DOHH2 (cell line): ENCODE data around the gene ZNF536.
"Not testable (repeated sequence)": the region's sequence is repeated elsewhere in the genome, so short reads cannot be mapped to it uniquely, and the experiment has no call there.

ENCODE experiments used
- H3F3A ChIP-seq: fragments of 200-600 bp; sonication (generic), shearing (Covaris generic); 2 replicates; pipeline ENCODE4 v1.6.0; 2016; ENCODE audit warnings: antibody characterized with exemption, mild to moderate bottlenecking; ENCODE audit not compliant: control insufficient read depth, insufficient read depth
- H3K27ac ChIP-seq: fragments of 200-600 bp; sonication (generic); 2 replicates; pipeline ENCODE4 v1.5.1; 2014; ENCODE audit warnings: low read depth, mild to moderate bottlenecking, low read length, moderate library complexity
- H3K27me3 ChIP-seq: fragments of 200-600 bp; sonication (generic); 2 replicates; pipeline ENCODE4 v1.6.1; 2014; ENCODE audit warnings: mild to moderate bottlenecking, low read length, mixed read lengths; ENCODE audit not compliant: control insufficient read depth
- H3K36me3 ChIP-seq: fragments of 200-600 bp; sonication (generic); 2 replicates; pipeline ENCODE4 v1.6.1; 2014; ENCODE audit warnings: mild to moderate bottlenecking, low read length, moderate library complexity, mixed read lengths; ENCODE audit not compliant: control insufficient read depth
- H3K4me1 ChIP-seq: fragments of 200-600 bp; sonication (generic); 2 replicates; pipeline ENCODE4 v1.6.1; 2014; ENCODE audit warnings: mild to moderate bottlenecking, low read length, mixed read lengths; ENCODE audit not compliant: control insufficient read depth
- H3K4me2 ChIP-seq: fragments of 200-600 bp; sonication (generic); 2 replicates; pipeline ENCODE4 v1.6.0; 2014; ENCODE audit warnings: mild to moderate bottlenecking, low read length, moderate library complexity
- H3K4me3 ChIP-seq: fragments of 200-600 bp; sonication (generic); 2 replicates; pipeline ENCODE4 v1.5.1; 2014; ENCODE audit warnings: mild to moderate bottlenecking, low read length, mixed read lengths
- H3K79me2 ChIP-seq: fragments of 200-600 bp; sonication (generic); 2 replicates; pipeline ENCODE4 v1.6.1; 2014; ENCODE audit warnings: mild to moderate bottlenecking, low read length, mixed read lengths; ENCODE audit not compliant: control insufficient read depth
- H3K9me2 ChIP-seq: fragments of 200-600 bp; sonication (generic); replicated peaks from 2 replicates; pipeline ENCODE4 v1.6.1; 2014; ENCODE audit warnings: mild to moderate bottlenecking, low read length, mixed read lengths; ENCODE audit not compliant: control insufficient read depth
- H3K9me3 ChIP-seq: fragments of 200-600 bp; sonication (generic); 2 replicates; pipeline ENCODE4 v1.6.1; 2014; ENCODE audit warnings: antibody characterized with exemption, low read length, mixed read lengths; ENCODE audit not compliant: control insufficient read depth, insufficient read depth
- H4K20me1 ChIP-seq: fragments of 200-600 bp; sonication (generic); 2 replicates; pipeline ENCODE4 v1.6.0; 2014; ENCODE audit warnings: low read depth, mild to moderate bottlenecking, antibody characterized with exemption, low read length, moderate library complexity; ENCODE audit not compliant: control insufficient read depth, insufficient read depth
- CTCF ChIP-seq: fragments of 200-600 bp; sonication (generic); IDR thresholded peaks from one replicate; pipeline ENCODE4 v1.5.1; 2014; ENCODE audit warnings: antibody characterized with exemption, mild to moderate bottlenecking, low read depth, low read length; ENCODE audit not compliant: poor library complexity, severe bottlenecking
- EZH2phosphoT487 ChIP-seq: fragments of 200-600 bp; sonication (generic); IDR thresholded peaks from 2 replicates; pipeline ENCODE4 v1.6.1; 2017; ENCODE audit warnings: borderline replicate concordance, mild to moderate bottlenecking, antibody characterized with exemption, low read length, moderate library complexity, mixed read lengths

ZNF536 gene

GRCh38 chr19:30488191-30488590, 116.0 kb downstream of the ZNF536 start:
- no peaks in the 10 kb centered on the region for H3K27me3 ChIP-seq
- H3K36me3 ChIP-seq, result no peaks in the 10 kb centered on the region
- H4K20me1 ChIP-seq, result no peaks in the 10 kb centered on the region
- H3K4me3 ChIP-seq, result no peak overlapping the region
- no peaks in the 10 kb centered on the region for H3K79me2 ChIP-seq
- TF ChIP-seq EZH2phosphoT487, result no peak
- no peak overlapping the region for H3K4me2 ChIP-seq
- H3K4me1 ChIP-seq, result no peaks in the 10 kb centered on the region
- H3K9me3 ChIP-seq, result no peaks in the 10 kb centered on the region
- no peaks in the 10 kb centered on the region for H3F3A ChIP-seq
- H3K9me2 ChIP-seq, result no peaks in the 10 kb centered on the region
- H3K27ac ChIP-seq, result no peak overlapping the region

GRCh38 chr19:30490760-30491159, 118.6 kb downstream of the ZNF536 start:
- Histone ChIP-seq H4K20me1 (no peaks in the 10 kb centered on the region), H3F3A (no peaks in the 10 kb centered on the region), H3K27ac (no peak overlapping the region), H3K4me1 (no peaks in the 10 kb centered on the region), H3K4me3 (no peak overlapping the region), H3K79me2 (no peaks in the 10 kb centered on the region), H3K36me3 (no peaks in the 10 kb centered on the region), H3K27me3 (no peaks in the 10 kb centered on the region), H3K4me2 (no peak overlapping the region), H3K9me2 (no peaks in the 10 kb centered on the region), H3K9me3 (no peaks in the 10 kb centered on the region)
- no peak for TF ChIP-seq EZH2phosphoT487
- no peak for TF ChIP-seq CTCF

- H3K9me3 ChIP-seq, result no peaks in the 10 kb centered on the region
- no peaks in the 10 kb centered on the region for H3K27me3 ChIP-seq
- H3K4me2 ChIP-seq, result no peak overlapping the region
- no peaks in the 10 kb centered on the region for H3K9me2 ChIP-seq
- H4K20me1 ChIP-seq, result no peaks in the 10 kb centered on the region
- H3K79me2 ChIP-seq, result no peaks in the 10 kb centered on the region
- no peaks in the 10 kb centered on the region for H3K36me3 ChIP-seq
- no peak overlapping the region for H3K4me3 ChIP-seq
- H3F3A ChIP-seq, result no peaks in the 10 kb centered on the region
- TF ChIP-seq EZH2phosphoT487 (no peak), CTCF (no peak)
- no peak overlapping the region for H3K27ac ChIP-seq
- H3K4me1 ChIP-seq, result no peaks in the 10 kb centered on the region
These were observed 120.5 kb downstream of the ZNF536 start for GRCh38 chr19:30492586-30493270.

GRCh38 chr19:30497034-30497433, 124.8 kb downstream of the ZNF536 start:
- H3K4me3 ChIP-seq, result no peak overlapping the region
- H3K27me3 ChIP-seq, result no peaks in the 10 kb centered on the region
- H3K36me3 ChIP-seq, result no peaks in the 10 kb centered on the region
- H3K27ac ChIP-seq, result no peak overlapping the region
- no peaks in the 10 kb centered on the region for H3K9me3 ChIP-seq
- no peak for TF ChIP-seq EZH2phosphoT487
- TF ChIP-seq CTCF, result no peak
- H3K79me2 ChIP-seq, result no peaks in the 10 kb centered on the region
- H3F3A ChIP-seq, result no peaks in the 10 kb centered on the region
- no peaks in the 10 kb centered on the region for H3K4me1 ChIP-seq
- no peaks in the 10 kb centered on the region for H3K9me2 ChIP-seq
- H4K20me1 ChIP-seq, result no peaks in the 10 kb centered on the region
- no peak overlapping the region for H3K4me2 ChIP-seq

- H3K27me3 ChIP-seq, H3K36me3 ChIP-seq, H3K9me3 ChIP-seq, H3K9me2 ChIP-seq, H3F3A ChIP-seq, H3K79me2 ChIP-seq, H3K27ac ChIP-seq, H3K4me1 ChIP-seq, H4K20me1 ChIP-seq, H3K4me2 ChIP-seq, H3K4me3 ChIP-seq: not testable (repeated sequence)
These were observed 125.9 kb downstream of the ZNF536 start for GRCh38 chr19:30498085-30498484.
